Astrocyte of the spinal cord (primary cell): Measurements from ENCODE around the gene TMEM272.

Source experiments
- DNase-seq: peaks from one replicate; pipeline ENCODE4 v3.0.0; 2011; ENCODE audit warnings: low read depth, low spot score
- H3K4me3 ChIP-seq: 2 replicates; pipeline ENCODE4 v1.5.1; 2011; ENCODE audit warnings: low read depth, mild to moderate bottlenecking, low read length, moderate library complexity
- in situ Hi-C: cut with HindIII; loops from 2 replicates; pipeline ENCODE4 v1.10.0; 2017; ENCODE audit warnings: low sequenced_read_pairs
- TF ChIP-seq, protein P1 (sequence below): IDR thresholded peaks from 2 replicates; pipeline ENCODE4 v1.5.1; 2012; ENCODE audit warnings: low read depth, mild to moderate bottlenecking, low read length, inconsistent platforms

Gene TMEM272

DNA sequence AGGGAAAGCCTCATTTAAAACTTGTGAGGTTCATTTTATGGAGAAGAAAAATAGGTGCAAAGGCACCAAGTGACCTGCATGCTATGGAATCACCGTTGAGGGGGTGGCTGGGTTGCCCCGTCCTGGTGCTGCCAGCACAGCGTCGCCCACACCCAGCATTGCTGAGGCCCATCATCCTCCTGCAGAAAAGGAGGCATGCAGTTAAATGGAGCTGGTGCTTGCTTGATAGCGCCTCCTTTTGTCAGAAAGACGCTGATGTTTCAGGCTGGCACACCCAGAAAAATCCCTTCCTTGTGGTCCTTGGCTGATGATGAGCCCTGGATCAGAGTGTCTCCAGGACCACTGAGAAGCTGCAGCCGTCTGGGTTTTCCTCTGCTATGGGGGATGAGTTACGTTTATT lies 77.9 kb downstream of the TMEM272 start:
- DNase-seq: no peak
- TF ChIP-seq, protein P1, sequence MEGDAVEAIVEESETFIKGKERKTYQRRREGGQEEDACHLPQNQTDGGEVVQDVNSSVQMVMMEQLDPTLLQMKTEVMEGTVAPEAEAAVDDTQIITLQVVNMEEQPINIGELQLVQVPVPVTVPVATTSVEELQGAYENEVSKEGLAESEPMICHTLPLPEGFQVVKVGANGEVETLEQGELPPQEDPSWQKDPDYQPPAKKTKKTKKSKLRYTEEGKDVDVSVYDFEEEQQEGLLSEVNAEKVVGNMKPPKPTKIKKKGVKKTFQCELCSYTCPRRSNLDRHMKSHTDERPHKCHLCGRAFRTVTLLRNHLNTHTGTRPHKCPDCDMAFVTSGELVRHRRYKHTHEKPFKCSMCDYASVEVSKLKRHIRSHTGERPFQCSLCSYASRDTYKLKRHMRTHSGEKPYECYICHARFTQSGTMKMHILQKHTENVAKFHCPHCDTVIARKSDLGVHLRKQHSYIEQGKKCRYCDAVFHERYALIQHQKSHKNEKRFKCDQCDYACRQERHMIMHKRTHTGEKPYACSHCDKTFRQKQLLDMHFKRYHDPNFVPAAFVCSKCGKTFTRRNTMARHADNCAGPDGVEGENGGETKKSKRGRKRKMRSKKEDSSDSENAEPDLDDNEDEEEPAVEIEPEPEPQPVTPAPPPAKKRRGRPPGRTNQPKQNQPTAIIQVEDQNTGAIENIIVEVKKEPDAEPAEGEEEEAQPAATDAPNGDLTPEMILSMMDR: peak; percentile 13
- H3K4me3 ChIP-seq: no peak overlapping the region
- in situ Hi-C loops: no loop called here

- DNase-seq: no peak
- H3K4me3 ChIP-seq: no peak overlapping the region
- in situ Hi-C loops: no loop called here
- TF ChIP-seq, protein P1: no peak
Measured at GRCh38 chr13:51765142-51765515, 79.8 kb downstream of the TMEM272 start.

- DNase-seq: peak; percentile 74
- H3K4me3 ChIP-seq: no peak overlapping the region
- in situ Hi-C loops: no loop called here
- TF ChIP-seq, protein P1: no peak
Measured at GRCh38 chr13:51764184-51765141, 80.5 kb downstream of the TMEM272 start.

- DNase-seq: no peak
- TF ChIP-seq, protein P1: no peak
- H3K4me3 ChIP-seq: no peak overlapping the region
- in situ Hi-C loops: no loop called here
Measured at GRCh38 chr13:51763486-51763885, 81.5 kb downstream of the TMEM272 start.
